NT2/D1 (cell line): ENCODE data around the gene CEBPB.

Experiments
- DNase-seq: peaks from one replicate; pipeline ENCODE4 v3.0.0-alpha.2; 2011; ENCODE audit warnings: low read depth, low spot score
- H3K27me3 ChIP-seq: 2 replicates; pipeline ENCODE4 v1.6.0; 2011; ENCODE audit warnings: mild to moderate bottlenecking; ENCODE audit not compliant: insufficient read length, insufficient read depth
- H3K36me3 ChIP-seq: 2 replicates; pipeline ENCODE4 v1.6.1; 2011; ENCODE audit warnings: mild to moderate bottlenecking, low read length, mixed read lengths; ENCODE audit not compliant: insufficient read depth, insufficient read length
- H3K4me1 ChIP-seq: 2 replicates; pipeline ENCODE4 v1.5.1; 2011; ENCODE audit not compliant: insufficient read depth, insufficient read length
- H3K4me3 ChIP-seq: 2 replicates; pipeline ENCODE4 v1.5.1; 2011; ENCODE audit warnings: low read depth; ENCODE audit not compliant: insufficient read length
- H3K9ac ChIP-seq: 2 replicates; pipeline ENCODE4 v1.6.0; 2011; ENCODE audit warnings: low read depth; ENCODE audit not compliant: insufficient read length
- H3K9me3 ChIP-seq: 2 replicates; pipeline ENCODE4 v1.5.1; 2011; ENCODE audit warnings: mild to moderate bottlenecking, low read length; ENCODE audit not compliant: insufficient read depth
- SUZ12 ChIP-seq: IDR thresholded peaks from 2 replicates; pipeline ENCODE4 v1.6.1; 2011; ENCODE audit not compliant: insufficient read length, insufficient read depth; ENCODE audit errors: extremely low read depth
- YY1 ChIP-seq: IDR thresholded peaks from 2 replicates; pipeline ENCODE4 v1.6.1; 2011; ENCODE audit not compliant: insufficient read length, insufficient read depth
- ZNF274 ChIP-seq: IDR thresholded peaks from 2 replicates; pipeline ENCODE4 v1.6.1; 2011; ENCODE audit warnings: mild to moderate bottlenecking, low read depth, low read length

The CEBPB gene

GRCh38 chr20:50190251-50191064 is at the start of gene CEBPB:
CEBPB (plus strand) TSS chr20:50190830; CDS start chr20:50191034, 204 bp downstream.
- H3K9me3 ChIP-seq = no peaks in the 10 kb centered on the region
- H3K27me3 ChIP-seq = peaks cover 2% of the 10 kb centered on the region
- peak within 1 kb of the TSS; percentile 98 for H3K9ac ChIP-seq
- peaks cover 28% of the 10 kb centered on the region for H3K4me1 ChIP-seq
- no peak for TF ChIP-seq SUZ12
- DNase-seq = peak; percentile 84
- peaks cover 20% of the 10 kb centered on the region for H3K36me3 ChIP-seq
- H3K4me3 ChIP-seq = peak within 1 kb of the TSS; percentile 95

DNA sequence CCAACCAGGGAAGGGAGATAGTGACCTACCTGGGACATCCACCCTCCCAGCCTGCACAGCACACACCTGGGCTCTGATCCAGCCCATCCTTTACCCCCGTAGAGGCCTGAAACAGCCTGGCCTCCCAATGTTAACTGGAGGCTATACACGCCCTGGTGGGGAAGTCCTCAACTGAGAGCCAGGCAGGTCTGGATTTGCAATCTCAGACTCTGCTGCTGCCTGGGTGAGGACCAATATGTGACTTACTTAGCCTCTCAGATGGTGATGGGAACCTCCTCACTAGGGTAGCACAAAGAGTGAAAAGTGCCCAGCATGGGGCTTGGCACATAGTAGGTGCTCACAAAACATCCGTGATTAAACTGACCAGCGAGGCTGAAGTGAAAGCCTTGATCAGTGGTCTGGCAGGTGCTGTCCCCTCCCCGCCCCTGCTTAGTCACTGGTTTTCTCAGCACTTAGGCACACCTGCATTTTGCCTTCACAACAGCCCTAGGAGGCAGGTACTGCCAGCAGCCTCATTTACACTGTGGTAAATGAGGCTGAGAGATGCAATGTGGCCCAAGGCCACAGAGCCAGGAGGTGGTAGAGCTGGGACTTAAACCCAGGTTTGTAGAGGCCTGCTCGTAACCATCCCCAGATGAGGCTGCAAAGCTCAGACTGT is 49.5 kb upstream of the CEBPB start:
- H3K4me3 ChIP-seq = no peak overlapping the region
- no peaks in the 10 kb centered on the region for H3K27me3 ChIP-seq
- no peaks in the 10 kb centered on the region for H3K9me3 ChIP-seq
- peaks cover 24% of the 10 kb centered on the region for H3K4me1 ChIP-seq
- H3K9ac ChIP-seq = no peak overlapping the region
- no peak for DNase-seq
- no peak for TF ChIP-seq ZNF274
- no peak for TF ChIP-seq SUZ12
- no peak for TF ChIP-seq YY1
- peaks cover 75% of the 10 kb centered on the region for H3K36me3 ChIP-seq

DNA sequence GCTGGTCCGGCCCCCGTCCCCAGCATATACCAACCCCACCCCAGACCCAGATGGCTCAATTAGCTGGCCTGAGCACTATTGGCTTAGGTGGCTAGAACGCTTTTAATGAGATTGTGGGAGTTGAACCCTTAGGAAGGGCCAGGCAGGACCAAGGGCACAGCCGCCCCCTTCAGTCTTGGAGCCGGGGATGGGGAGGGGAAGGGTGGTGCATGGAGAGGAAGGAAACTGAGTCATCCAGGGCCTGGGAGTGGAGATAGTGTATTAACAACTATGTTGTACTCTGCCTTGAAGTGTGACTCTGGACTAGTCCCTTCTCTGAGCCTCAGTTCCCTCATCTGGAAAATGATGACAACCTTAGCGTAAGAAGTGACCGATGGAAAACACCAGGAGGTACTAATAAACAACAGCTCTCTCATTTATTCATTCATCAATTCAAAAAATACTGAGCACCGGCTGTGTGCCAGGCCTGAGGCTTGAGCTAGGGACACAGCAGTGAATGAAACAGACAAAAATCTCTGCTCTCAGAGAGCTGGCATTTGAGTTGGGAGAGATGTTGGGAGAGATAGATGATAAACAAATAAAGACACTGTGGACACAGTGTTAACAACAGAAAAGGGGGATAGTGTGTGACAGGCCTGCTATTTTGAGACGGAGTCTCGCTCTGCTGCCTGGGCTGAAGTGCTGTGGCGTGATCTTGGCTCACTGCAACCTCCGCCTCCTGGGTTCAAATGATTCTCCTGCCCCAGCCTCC is 48.6 kb upstream of the CEBPB start:
- Histone ChIP-seq H3K9me3 (no peaks in the 10 kb centered on the region), H3K4me3 (no peak overlapping the region), H3K27me3 (no peaks in the 10 kb centered on the region), H3K9ac (no peak overlapping the region), H3K36me3 (peaks cover 77% of the 10 kb centered on the region), H3K4me1 (peaks cover 26% of the 10 kb centered on the region)
- no peak for DNase-seq
- TF ChIP-seq SUZ12 = no peak
- TF ChIP-seq ZNF274 = no peak
- no peak for TF ChIP-seq YY1

- H3K4me1 ChIP-seq = peaks cover 26% of the 10 kb centered on the region
- no peak overlapping the region for H3K4me3 ChIP-seq
- no peak for DNase-seq
- no peaks in the 10 kb centered on the region for H3K9me3 ChIP-seq
- peak overlapping the region; percentile 0 for H3K9ac ChIP-seq
- H3K27me3 ChIP-seq = no peaks in the 10 kb centered on the region
- TF ChIP-seq ZNF274 (no peak), YY1 (no peak), SUZ12 (no peak)
- H3K36me3 ChIP-seq = peaks cover 79% of the 10 kb centered on the region
These were observed 47.8 kb upstream of the CEBPB start for GRCh38 chr20:50142812-50143211.

- Histone ChIP-seq H3K36me3 (peaks cover 80% of the 10 kb centered on the region), H3K9me3 (no peaks in the 10 kb centered on the region), H3K9ac (peak overlapping the region; percentile 23), H3K4me1 (peaks cover 18% of the 10 kb centered on the region), H3K27me3 (no peaks in the 10 kb centered on the region), H3K4me3 (no peak overlapping the region)
- no peak for DNase-seq
- TF ChIP-seq SUZ12 = no peak
- TF ChIP-seq YY1 = no peak
- no peak for TF ChIP-seq ZNF274
These were observed 46.3 kb upstream of the CEBPB start for GRCh38 chr20:50144362-50144761.

GRCh38 chr20:50145566-50145965 is 45.1 kb upstream of the CEBPB start:
- peaks cover 16% of the 10 kb centered on the region for H3K4me1 ChIP-seq

GRCh38 chr20:50146214-50146613 is 44.4 kb upstream of the CEBPB start:
- Histone ChIP-seq H3K27me3 (no peaks in the 10 kb centered on the region), H3K9me3 (no peaks in the 10 kb centered on the region), H3K4me3 (no peak overlapping the region), H3K36me3 (peaks cover 77% of the 10 kb centered on the region), H3K9ac (no peak overlapping the region), H3K4me1 (peaks cover 19% of the 10 kb centered on the region)
- DNase-seq = no peak
- no peak for TF ChIP-seq YY1
- no peak for TF ChIP-seq SUZ12
- no peak for TF ChIP-seq ZNF274

More at GRCh38 chr20:50145566-50145965, 45.1 kb upstream of the CEBPB start:
- no peak overlapping the region for H3K4me3 ChIP-seq
- DNase-seq = no peak
- no peak overlapping the region for H3K9ac ChIP-seq
- no peaks in the 10 kb centered on the region for H3K9me3 ChIP-seq
- peaks cover 79% of the 10 kb centered on the region for H3K36me3 ChIP-seq
- no peaks in the 10 kb centered on the region for H3K27me3 ChIP-seq
- no peak for TF ChIP-seq ZNF274
